GM12878 (cell line): ENCODE results near the gene GAS6. TPM values are rescaled to one million over a fixed set of nuclear protein-coding genes. Genes with fewer than 3 reads are reported as not detected.

Source experiments
- ATAC-seq: fragments of 200-7000 bp; cut with Tn5 transposase; 3 replicates; pipeline ENCODE4 v1.9.1; 2020; ENCODE audit warnings: mild to moderate bottlenecking, moderate library complexity
- BruUV-seq: library from RNA; stranded (reverse); fragments of 400-500 nt; replicated peaks from 2 replicates; lab custom pipeline; 2021; lab: Mats Ljungman, UMichigan
- CTCF ChIA-PET: fragments of 300-600 bp; sonication (Branson Sonifier 250); formaldehyde crosslinking; extraction: SDS; loops from one replicate; lab custom pipeline; 2021; ENCODE audit warnings: inconsistent platforms; lab: Yijun Ruan, JAX
- POLR2A ChIA-PET: fragments of 350-600 bp; formaldehyde crosslinking; extraction: SDS; loops from one replicate; lab custom pipeline; 2021; ENCODE audit warnings: inconsistent platforms; lab: Charles Lee
- RAD21 ChIA-PET: fragments of 300-600 bp; sonication (Branson Sonifier 250); formaldehyde crosslinking; loops from one replicate; lab custom pipeline; 2023; ENCODE audit warnings: antibody characterized with exemption; ENCODE audit not compliant: unreplicated experiment; lab: Charles Lee
- SMC1A ChIA-PET: fragments of 300-600 bp; sonication (Branson Sonifier 250); formaldehyde crosslinking; loops from one replicate; lab custom pipeline; 2023; ENCODE audit not compliant: unreplicated experiment, uncharacterized antibody; lab: Charles Lee
- DNase-seq: peaks from one replicate; pipeline ENCODE4 v3.0.0-alpha.2; 2011; ENCODE audit warnings: low read depth, low spot score
- FAIRE-seq: peaks from 3 replicates; lab custom pipeline; 2011; peaks lifted over from hg19 to GRCh38; lab: Jason Lieb, UNC
- H2AFZ ChIP-seq: 2 replicates; pipeline ENCODE4 v1.6.0; 2011; ENCODE audit warnings: low read depth, low read length, control low read depth; ENCODE audit not compliant: control insufficient read depth
- H3K27ac ChIP-seq: 2 replicates; pipeline ENCODE4 v1.5.1; 2011; ENCODE audit warnings: control low read depth; ENCODE audit not compliant: control insufficient read depth, insufficient read depth
- H3K27me3 ChIP-seq, 2 experiments: replicated peaks in 1 of 2; 2 replicates each; pipeline versions ENCODE4 v1.6.0 to v1.6.1; 2011; ENCODE audit warnings: low read length in 1 of 2; ENCODE audit not compliant: control insufficient read depth in 2 of 2, insufficient read depth in 2 of 2
- H3K36me3 ChIP-seq, 2 experiments: 2 replicates each; pipeline ENCODE4 v1.5.1; 2011; ENCODE audit warnings: low read length in 1 of 2; ENCODE audit not compliant: control insufficient read depth in 2 of 2, insufficient read depth in 2 of 2
- H3K4me1 ChIP-seq: 2 replicates; pipeline ENCODE4 v1.6.1; 2011; ENCODE audit warnings: mild to moderate bottlenecking, low read length, moderate library complexity, mixed read lengths; ENCODE audit not compliant: control insufficient read depth, insufficient read depth
- H3K4me2 ChIP-seq: 2 replicates; pipeline ENCODE4 v1.6.0; 2011; ENCODE audit warnings: control low read depth; ENCODE audit not compliant: control insufficient read depth, insufficient read depth
- H3K4me3 ChIP-seq: fragments of 200-600 bp; sonication (generic); 2 replicates; pipeline ENCODE4 v1.5.1; 2016
- H3K79me2 ChIP-seq: 2 replicates; pipeline ENCODE4 v1.6.0; 2011; ENCODE audit warnings: low read length; ENCODE audit not compliant: control insufficient read depth, insufficient read depth
- H3K9ac ChIP-seq: 2 replicates; pipeline ENCODE4 v1.8.0; 2011; ENCODE audit warnings: low read length, control low read depth, mixed read lengths; ENCODE audit not compliant: control insufficient read depth, insufficient read depth
- H3K9me3 ChIP-seq: replicated peaks from 3 replicates; pipeline ENCODE4 v1.5.1; 2011; ENCODE audit warnings: mild to moderate bottlenecking, low read length; ENCODE audit not compliant: control insufficient read depth, insufficient read depth
- H4K20me1 ChIP-seq: 2 replicates; pipeline ENCODE4 v1.6.0; 2011; ENCODE audit not compliant: control insufficient read depth, insufficient read depth
- PML ChIP-seq: IDR thresholded peaks from 2 replicates; pipeline ENCODE4 v1.6.1; 2012; ENCODE audit warnings: low read length, inconsistent platforms
- POLR2A ChIP-seq: IDR thresholded peaks from 2 replicates; pipeline ENCODE4 v1.6.1; 2011; ENCODE audit warnings: low read depth, mild to moderate bottlenecking, low read length
- REST ChIP-seq: IDR thresholded peaks from 2 replicates; pipeline ENCODE4 v1.6.1; 2012; ENCODE audit warnings: mild to moderate bottlenecking, low read depth, low read length
- TCF12 ChIP-seq: IDR thresholded peaks from 2 replicates; pipeline ENCODE4 v1.6.1; 2011; ENCODE audit warnings: low read depth, mild to moderate bottlenecking, low read length
- WGBS: methylation state at CpG from one replicate; pipeline ENCODE4 v1.1.6; 2016; ENCODE audit warnings: low lambda C conversion rate; ENCODE audit not compliant: insufficient replicate concordance, insufficient coverage; ENCODE audit errors: missing lambda C conversion rate; 5-methylcytosine and 5-hydroxymethylcytosine counted together
- in situ Hi-C: fragments of 300-500 bp; cut with MboI; formaldehyde crosslinking; loops from 9 replicates; pipeline ENCODE4 v1.14.3; 2018; ENCODE audit warnings: mixed read lengths
- intact Hi-C: fragments of 100-400 bp; cut with micrococcal nuclease; formaldehyde crosslinking; loops from one replicate; pipeline ENCODE4 v1.14.2; 2022; ENCODE audit not compliant: unreplicated experiment
- polyA plus RNA-seq, 11 experiments: library from polyadenylated mRNA; depleted of rRNA in 4 of 11; unstranded in 6 of 11; stranded (reverse) in 5 of 11; fragments of >200 nt; fragmentation: Nextera tagmentation in 4 of 11; fragmentation: Illumina TruSeq in 1 of 11; extraction: Ambion mirVana in 4 of 11; extraction: Trizol in 1 of 11; gene quantifications; 1 replicate in 1 of 11; 2 replicates in 10 of 11; pipeline versions ENCODE4 v1.2.1 to v1.2.3, GENCODE V29; 2011 to 2016; ENCODE audit warnings: inconsistent platforms in 2 of 11, missing spikeins in 2 of 11, low read depth in 1 of 11
- total RNA-seq, 4 experiments: library from RNA; depleted of rRNA in 3 of 4; stranded (reverse); fragments of >200 nt in 3 of 4; fragmentation: Illumina TruSeq in 1 of 4; extraction: Trizol in 1 of 4; gene quantifications; 2 replicates each; pipeline versions ENCODE4 v1.2.1 to v1.2.3, GENCODE V29; 2013 to 2021
- TF ChIP-seq, protein P1 (sequence below): fragments of 150-350 bp; IDR thresholded peaks from 2 replicates; pipeline ENCODE4 v1.6.1; 2016; ENCODE audit warnings: low read depth, low read length
- TF ChIP-seq, protein P2 (sequence below): fragments of 450-650 bp; formaldehyde crosslinking; IDR thresholded peaks from 2 replicates; pipeline ENCODE4 v1.4.0; 2020; ENCODE audit warnings: mild to moderate bottlenecking, moderate library complexity
- TF ChIP-seq, protein P3 (sequence below): fragments of 450-650 bp; IDR thresholded peaks from 2 replicates; pipeline ENCODE4 v1.6.1; 2017; ENCODE audit warnings: mild to moderate bottlenecking

The GAS6 gene
- total and polyA plus RNA-seq, 10 of the 15 experiments (the other 5 are each of a cell fraction or from before 2014, with no cell fraction given), result 0.03 to 0.59 (median 0.10) TPM; not detected in 2

- TF ChIP-seq, protein P1, sequence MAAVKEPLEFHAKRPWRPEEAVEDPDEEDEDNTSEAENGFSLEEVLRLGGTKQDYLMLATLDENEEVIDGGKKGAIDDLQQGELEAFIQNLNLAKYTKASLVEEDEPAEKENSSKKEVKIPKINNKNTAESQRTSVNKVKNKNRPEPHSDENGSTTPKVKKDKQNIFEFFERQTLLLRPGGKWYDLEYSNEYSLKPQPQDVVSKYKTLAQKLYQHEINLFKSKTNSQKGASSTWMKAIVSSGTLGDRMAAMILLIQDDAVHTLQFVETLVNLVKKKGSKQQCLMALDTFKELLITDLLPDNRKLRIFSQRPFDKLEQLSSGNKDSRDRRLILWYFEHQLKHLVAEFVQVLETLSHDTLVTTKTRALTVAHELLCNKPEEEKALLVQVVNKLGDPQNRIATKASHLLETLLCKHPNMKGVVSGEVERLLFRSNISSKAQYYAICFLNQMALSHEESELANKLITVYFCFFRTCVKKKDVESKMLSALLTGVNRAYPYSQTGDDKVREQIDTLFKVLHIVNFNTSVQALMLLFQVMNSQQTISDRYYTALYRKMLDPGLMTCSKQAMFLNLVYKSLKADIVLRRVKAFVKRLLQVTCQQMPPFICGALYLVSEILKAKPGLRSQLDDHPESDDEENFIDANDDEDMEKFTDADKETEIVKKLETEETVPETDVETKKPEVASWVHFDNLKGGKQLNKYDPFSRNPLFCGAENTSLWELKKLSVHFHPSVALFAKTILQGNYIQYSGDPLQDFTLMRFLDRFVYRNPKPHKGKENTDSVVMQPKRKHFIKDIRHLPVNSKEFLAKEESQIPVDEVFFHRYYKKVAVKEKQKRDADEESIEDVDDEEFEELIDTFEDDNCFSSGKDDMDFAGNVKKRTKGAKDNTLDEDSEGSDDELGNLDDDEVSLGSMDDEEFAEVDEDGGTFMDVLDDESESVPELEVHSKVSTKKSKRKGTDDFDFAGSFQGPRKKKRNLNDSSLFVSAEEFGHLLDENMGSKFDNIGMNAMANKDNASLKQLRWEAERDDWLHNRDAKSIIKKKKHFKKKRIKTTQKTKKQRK, result no peak
- TF ChIP-seq TCF12, result no peak
Observed at GRCh38 chr13:113846636-113847318, 17.1 kb downstream of the GAS6 start (continued).

DNA sequence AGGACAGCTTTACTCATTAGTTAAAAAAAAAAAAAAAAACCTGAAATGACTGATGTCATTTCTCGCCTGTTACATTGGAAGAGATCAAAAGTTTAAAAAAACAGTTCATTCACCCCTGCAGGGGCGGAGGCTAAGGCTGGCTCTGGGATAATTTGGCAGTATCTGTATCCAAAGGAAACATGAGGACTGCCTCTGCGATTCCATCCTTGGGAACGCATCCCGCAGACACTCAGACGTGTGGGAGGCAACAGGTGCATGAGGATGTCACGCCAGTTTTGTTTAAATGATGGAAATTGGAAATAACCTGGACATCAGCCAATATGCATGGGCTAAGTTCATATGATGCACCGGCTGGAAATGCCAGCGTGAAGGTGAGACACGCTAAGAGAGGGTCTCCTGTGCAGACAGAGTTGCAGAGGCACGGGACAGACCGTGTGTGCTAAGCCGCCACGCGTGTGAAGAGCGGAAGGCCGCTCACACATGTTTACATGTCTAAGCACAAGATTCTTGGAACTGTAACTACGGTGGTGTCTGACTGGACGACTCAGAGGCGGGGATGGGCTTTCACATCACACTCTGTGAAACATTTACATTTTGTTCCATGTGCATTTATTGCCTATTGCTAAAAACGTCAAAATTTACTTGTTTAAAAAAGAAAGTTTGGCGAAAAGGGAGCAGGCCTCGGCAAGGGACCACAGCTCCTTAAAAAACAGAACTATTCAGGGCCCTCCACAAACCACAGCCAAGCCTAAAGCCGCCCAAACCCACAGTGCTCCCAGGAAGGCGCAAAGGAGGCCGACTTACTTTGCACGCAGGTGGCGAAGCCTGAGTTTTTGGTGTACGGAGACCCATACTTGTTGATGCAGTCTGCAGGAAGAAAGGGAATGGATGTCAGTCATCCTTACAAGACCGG lies 17.9 kb downstream of the GAS6 start:
- H3K27me3 ChIP-seq, result no peaks in the 10 kb centered on the region
- no peak overlapping the region for H3K4me2 ChIP-seq
- ChIA-PET RAD21 (no interaction called here), POLR2A (no interaction called here), CTCF (no interaction called here), SMC1A (no interaction called here)
- in situ Hi-C loops (no loop called here), intact Hi-C loops (no loop called here)
- H3K4me3 ChIP-seq, result no peak overlapping the region
- no peaks in the 10 kb centered on the region for H3K36me3 ChIP-seq
- 63% methylated on average over 30 of the region's 30 CpGs for WGBS
- no peaks in the 10 kb centered on the region for H3K9me3 ChIP-seq
- no peaks in the 10 kb centered on the region for H3K4me1 ChIP-seq
- H4K20me1 ChIP-seq, result no peaks in the 10 kb centered on the region
- no peaks in the 10 kb centered on the region for H3K79me2 ChIP-seq
- H2AFZ ChIP-seq, result no peak overlapping the region
- no TSS peak for BruUV-seq
- DNase-seq (no peak), ATAC-seq (no peak), FAIRE-seq (no peak)
- no peak overlapping the region for H3K27ac ChIP-seq
- H3K9ac ChIP-seq, result no peak overlapping the region
- TF ChIP-seq REST (no peak), POLR2A (no peak), PML (no peak)
- TF ChIP-seq, protein P2, sequence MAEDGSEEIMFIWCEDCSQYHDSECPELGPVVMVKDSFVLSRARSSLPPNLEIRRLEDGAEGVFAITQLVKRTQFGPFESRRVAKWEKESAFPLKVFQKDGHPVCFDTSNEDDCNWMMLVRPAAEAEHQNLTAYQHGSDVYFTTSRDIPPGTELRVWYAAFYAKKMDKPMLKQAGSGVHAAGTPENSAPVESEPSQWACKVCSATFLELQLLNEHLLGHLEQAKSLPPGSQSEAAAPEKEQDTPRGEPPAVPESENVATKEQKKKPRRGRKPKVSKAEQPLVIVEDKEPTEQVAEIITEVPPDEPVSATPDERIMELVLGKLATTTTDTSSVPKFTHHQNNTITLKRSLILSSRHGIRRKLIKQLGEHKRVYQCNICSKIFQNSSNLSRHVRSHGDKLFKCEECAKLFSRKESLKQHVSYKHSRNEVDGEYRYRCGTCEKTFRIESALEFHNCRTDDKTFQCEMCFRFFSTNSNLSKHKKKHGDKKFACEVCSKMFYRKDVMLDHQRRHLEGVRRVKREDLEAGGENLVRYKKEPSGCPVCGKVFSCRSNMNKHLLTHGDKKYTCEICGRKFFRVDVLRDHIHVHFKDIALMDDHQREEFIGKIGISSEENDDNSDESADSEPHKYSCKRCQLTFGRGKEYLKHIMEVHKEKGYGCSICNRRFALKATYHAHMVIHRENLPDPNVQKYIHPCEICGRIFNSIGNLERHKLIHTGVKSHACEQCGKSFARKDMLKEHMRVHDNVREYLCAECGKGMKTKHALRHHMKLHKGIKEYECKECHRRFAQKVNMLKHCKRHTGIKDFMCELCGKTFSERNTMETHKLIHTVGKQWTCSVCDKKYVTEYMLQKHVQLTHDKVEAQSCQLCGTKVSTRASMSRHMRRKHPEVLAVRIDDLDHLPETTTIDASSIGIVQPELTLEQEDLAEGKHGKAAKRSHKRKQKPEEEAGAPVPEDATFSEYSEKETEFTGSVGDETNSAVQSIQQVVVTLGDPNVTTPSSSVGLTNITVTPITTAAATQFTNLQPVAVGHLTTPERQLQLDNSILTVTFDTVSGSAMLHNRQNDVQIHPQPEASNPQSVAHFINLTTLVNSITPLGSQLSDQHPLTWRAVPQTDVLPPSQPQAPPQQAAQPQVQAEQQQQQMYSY (CRISPR knock-in tag), result no peak
- TF ChIP-seq, protein P3, sequence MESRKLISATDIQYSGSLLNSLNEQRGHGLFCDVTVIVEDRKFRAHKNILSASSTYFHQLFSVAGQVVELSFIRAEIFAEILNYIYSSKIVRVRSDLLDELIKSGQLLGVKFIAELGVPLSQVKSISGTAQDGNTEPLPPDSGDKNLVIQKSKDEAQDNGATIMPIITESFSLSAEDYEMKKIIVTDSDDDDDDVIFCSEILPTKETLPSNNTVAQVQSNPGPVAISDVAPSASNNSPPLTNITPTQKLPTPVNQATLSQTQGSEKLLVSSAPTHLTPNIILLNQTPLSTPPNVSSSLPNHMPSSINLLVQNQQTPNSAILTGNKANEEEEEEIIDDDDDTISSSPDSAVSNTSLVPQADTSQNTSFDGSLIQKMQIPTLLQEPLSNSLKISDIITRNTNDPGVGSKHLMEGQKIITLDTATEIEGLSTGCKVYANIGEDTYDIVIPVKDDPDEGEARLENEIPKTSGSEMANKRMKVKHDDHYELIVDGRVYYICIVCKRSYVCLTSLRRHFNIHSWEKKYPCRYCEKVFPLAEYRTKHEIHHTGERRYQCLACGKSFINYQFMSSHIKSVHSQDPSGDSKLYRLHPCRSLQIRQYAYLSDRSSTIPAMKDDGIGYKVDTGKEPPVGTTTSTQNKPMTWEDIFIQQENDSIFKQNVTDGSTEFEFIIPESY, result no peak
